HG02970 (cell line): ENCODE measurements around the gene ADA.
"Not testable (repeated sequence)": the region's sequence is repeated elsewhere in the genome, so short reads cannot be mapped to it uniquely, and the experiment has no call there.

Source experiments
- ATAC-seq: cut with Tn5 transposase; IDR thresholded peaks from one replicate; pipeline ENCODE4 v1.9.1; 2021; ENCODE audit warnings: mild to moderate bottlenecking, moderate library complexity, moderate number of reproducible peaks; ENCODE audit not compliant: unreplicated experiment, low FRiP score

Gene ADA

GRCh38 chr20:44606725-44607441 is 44.6 kb downstream of the ADA start:
- ATAC-seq: no peak

- ATAC-seq: no peak
Measured at GRCh38 chr20:44603327-44603726, 48.2 kb downstream of the ADA start.

- ATAC-seq: no peak
Measured at GRCh38 chr20:44601801-44602204, 49.7 kb downstream of the ADA start.

- no peak for ATAC-seq
Measured at GRCh38 chr20:44601236-44601671, 50.2 kb downstream of the ADA start.

- ATAC-seq: no peak
Measured at GRCh38 chr20:44600758-44601201, 50.7 kb downstream of the ADA start.

- ATAC-seq: no peak
Measured at GRCh38 chr20:44600301-44600700, 51.2 kb downstream of the ADA start.

GRCh38 chr20:44599715-44600114 is 51.8 kb downstream of the ADA start:
- ATAC-seq: no peak

- ATAC-seq: no peak
Measured at GRCh38 chr20:44598423-44599305, 52.8 kb downstream of the ADA start.

GRCh38 chr20:44597930-44598329 is 53.6 kb downstream of the ADA start:
- no peak for ATAC-seq

GRCh38 chr20:44597516-44597915 is 54.0 kb downstream of the ADA start:
- no peak for ATAC-seq

- no peak for ATAC-seq
Measured at GRCh38 chr20:44596876-44597275, 54.6 kb downstream of the ADA start.

GRCh38 chr20:44596010-44596409 is 55.5 kb downstream of the ADA start:
- ATAC-seq: no peak

GRCh38 chr20:44594730-44595129 is 56.8 kb downstream of the ADA start:
- no peak for ATAC-seq

GRCh38 chr20:44593751-44594150 is 57.7 kb downstream of the ADA start:
- no peak for ATAC-seq

- no peak for ATAC-seq
Measured at GRCh38 chr20:44592366-44592765, 59.1 kb downstream of the ADA start.

- ATAC-seq: no peak
Measured at GRCh38 chr20:44590980-44591778, 60.3 kb downstream of the ADA start.

GRCh38 chr20:44589537-44589936 is 62.0 kb downstream of the ADA start:
- ATAC-seq: no peak

- ATAC-seq: not testable (repeated sequence)
Measured at GRCh38 chr20:44588321-44588720, 63.2 kb downstream of the ADA start.

GRCh38 chr20:44587035-44587980 is 64.2 kb downstream of the ADA start:
- no peak for ATAC-seq
